GM19023 (cell line): Measurements from ENCODE around the gene TGFBR2.
A peak's percentile ranks its signal among the peaks of the same experiment; 100 is the strongest.

Experiments
- ATAC-seq: cut with Tn5 transposase; IDR thresholded peaks from one replicate; pipeline ENCODE4 v1.9.1; 2021; ENCODE audit warnings: mild to moderate bottlenecking, moderate library complexity; ENCODE audit not compliant: unreplicated experiment

The TGFBR2 gene

GRCh38 chr3:30606301-30607031 lies at the start of gene TGFBR2:
TSS of gene TGFBR2 (plus strand) at chr3:30606601. CDS start at chr3:30606884, 283 bp downstream.
- peak; percentile 77 for ATAC-seq

GRCh38 chr3:30557746-30558303 lies 48.6 kb upstream of the TGFBR2 start:
- ATAC-seq, result no peak

- ATAC-seq, result no peak
These were observed 42.4 kb upstream of the TGFBR2 start for GRCh38 chr3:30563956-30564355.

- ATAC-seq, result no peak
These were observed 39.2 kb upstream of the TGFBR2 start for GRCh38 chr3:30567139-30567753.

- no peak for ATAC-seq
These were observed 29.5 kb upstream of the TGFBR2 start for GRCh38 chr3:30576946-30577345.

GRCh38 chr3:30577788-30578187 lies 28.6 kb upstream of the TGFBR2 start:
- peak; percentile 53 for ATAC-seq

GRCh38 chr3:30578479-30578878 lies 27.9 kb upstream of the TGFBR2 start:
- peak; percentile 58 for ATAC-seq

GRCh38 chr3:30578986-30579579 lies 27.3 kb upstream of the TGFBR2 start:
- no peak for ATAC-seq

GRCh38 chr3:30581067-30581585 lies 25.3 kb upstream of the TGFBR2 start:
- no peak for ATAC-seq

GRCh38 chr3:30581982-30582381 lies 24.4 kb upstream of the TGFBR2 start:
- no peak for ATAC-seq

GRCh38 chr3:30583973-30584372 lies 22.4 kb upstream of the TGFBR2 start:
- ATAC-seq, result no peak

GRCh38 chr3:30585654-30586053 lies 20.7 kb upstream of the TGFBR2 start:
- no peak for ATAC-seq

GRCh38 chr3:30586096-30586805 lies 20.1 kb upstream of the TGFBR2 start:
- no peak for ATAC-seq

GRCh38 chr3:30586806-30587486 lies 19.5 kb upstream of the TGFBR2 start:
- no peak for ATAC-seq

- ATAC-seq, result no peak
These were observed 18.5 kb upstream of the TGFBR2 start for GRCh38 chr3:30587904-30588303.

- no peak for ATAC-seq
These were observed 10.2 kb upstream of the TGFBR2 start for GRCh38 chr3:30596152-30596551.

- no peak for ATAC-seq
These were observed 9.2 kb upstream of the TGFBR2 start for GRCh38 chr3:30597131-30597768.

- ATAC-seq, result no peak
These were observed 8.6 kb upstream of the TGFBR2 start for GRCh38 chr3:30597769-30598134.

- ATAC-seq, result no peak
These were observed 7.5 kb upstream of the TGFBR2 start for GRCh38 chr3:30598668-30599545.
